Left lung (tissue), 10 donors: ENCODE results near the gene SEMG1. TPM values are rescaled to one million over a fixed set of nuclear protein-coding genes. Genes with fewer than 3 reads are reported as not detected.

Experiments used
- ATAC-seq: fragments of 200-7000 bp; cut with Tn5 transposase; one replicate; pipeline ENCODE4 v1.9.1; 2020; ENCODE audit warnings: moderate library complexity
- DNase-seq, 4 donors: peaks; one replicate each; pipeline ENCODE4 v3.0.0-alpha.2; 2013 to 2020
- H3K27ac ChIP-seq, 2 donors: fragments of 200-600 bp; sonication (generic) in 1 of 2; one replicate each; pipeline versions ENCODE4 v1.5.0 to v1.8.0; 2020 to 2021
- H3K27me3 ChIP-seq, 2 donors: fragments of 200-600 bp; sonication (generic) in 1 of 2; one replicate each; pipeline versions ENCODE4 v1.5.0 to v1.8.0; 2020 to 2021
- H3K36me3 ChIP-seq, 2 donors: fragments of 200-600 bp; sonication (generic) in 1 of 2; one replicate each; pipeline versions ENCODE4 v1.5.0 to v1.8.0; 2020 to 2021
- H3K4me1 ChIP-seq, 2 donors: fragments of 200-600 bp; one replicate each; pipeline ENCODE4 v1.8.0; 2021
- H3K4me3 ChIP-seq, 2 donors: fragments of 200-600 bp; sonication (generic) in 1 of 2; one replicate each; pipeline versions ENCODE4 v1.5.0 to v1.8.0; 2020 to 2021; ENCODE audit warnings: mild to moderate bottlenecking in 1 of 2
- H3K9me3 ChIP-seq, 2 donors: fragments of 200-600 bp; sonication (generic) in 1 of 2; one replicate each; pipeline versions ENCODE4 v1.5.0 to v1.8.0; 2020 to 2021
- intact Hi-C, 2 donors: fragments of 100-400 bp; cut with DNase I; formaldehyde crosslinking; loops; one replicate each; pipeline versions ENCODE4 v1.11.2 to v1.14.2; 2022
- polyA plus RNA-seq, 6 donors: library from polyadenylated mRNA; unstranded; fragments of 120-200 nt; gene quantifications; one replicate each; pipeline ENCODE4 v1.2.1, GENCODE V29; 2013; ENCODE audit not compliant: insufficient read length in 6 of 6
- total RNA-seq, 2 donors: library from RNA; stranded (reverse); fragmentation: NEBNext Ultra II Directional; extraction: Animal tissue kit (Norgen Biotek cat#: 25700); gene quantifications; one replicate each; pipeline ENCODE4 v1.2.1, GENCODE V29; 2021
- TF ChIP-seq, protein P1 (sequence below), 2 donors: fragments of 200-600 bp; sonication (generic) in 1 of 2; IDR thresholded peaks; one replicate each; pipeline versions ENCODE4 v1.5.0 to v1.8.0; 2021; ENCODE audit warnings: antibody characterized with exemption in 2 of 2
- donor health status: DM: no; HTN: yes; CAD: no.
- donor health status: DM: no; HTN: no; CAD: no.

The SEMG1 gene
- total and polyA plus RNA-seq, 8 donors, result 0.31 TPM; not detected in 7

DNA sequence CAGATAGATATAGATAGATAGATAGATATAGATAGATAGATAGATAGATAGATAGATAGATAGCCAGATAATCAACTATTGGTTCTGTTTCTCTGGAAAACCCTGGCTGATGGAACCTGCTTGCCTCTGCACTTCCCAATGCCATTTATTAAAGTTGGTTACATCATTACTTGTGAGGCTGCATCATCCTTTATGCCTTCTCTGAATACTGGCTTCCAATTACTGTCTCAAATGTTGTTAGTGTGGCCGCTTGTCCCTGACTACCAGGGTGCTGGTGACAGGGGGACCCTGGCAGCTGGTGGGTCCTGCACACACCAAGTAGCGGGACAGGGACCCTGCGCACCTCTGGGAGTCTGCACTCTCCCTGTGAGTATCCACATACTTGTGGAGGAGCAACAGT, 51.4 kb downstream of the SEMG1 start:
- H3K27ac ChIP-seq, result no peak overlapping the region
- H3K27me3 ChIP-seq, result no peaks in the 10 kb centered on the region
- TF ChIP-seq, protein P1, sequence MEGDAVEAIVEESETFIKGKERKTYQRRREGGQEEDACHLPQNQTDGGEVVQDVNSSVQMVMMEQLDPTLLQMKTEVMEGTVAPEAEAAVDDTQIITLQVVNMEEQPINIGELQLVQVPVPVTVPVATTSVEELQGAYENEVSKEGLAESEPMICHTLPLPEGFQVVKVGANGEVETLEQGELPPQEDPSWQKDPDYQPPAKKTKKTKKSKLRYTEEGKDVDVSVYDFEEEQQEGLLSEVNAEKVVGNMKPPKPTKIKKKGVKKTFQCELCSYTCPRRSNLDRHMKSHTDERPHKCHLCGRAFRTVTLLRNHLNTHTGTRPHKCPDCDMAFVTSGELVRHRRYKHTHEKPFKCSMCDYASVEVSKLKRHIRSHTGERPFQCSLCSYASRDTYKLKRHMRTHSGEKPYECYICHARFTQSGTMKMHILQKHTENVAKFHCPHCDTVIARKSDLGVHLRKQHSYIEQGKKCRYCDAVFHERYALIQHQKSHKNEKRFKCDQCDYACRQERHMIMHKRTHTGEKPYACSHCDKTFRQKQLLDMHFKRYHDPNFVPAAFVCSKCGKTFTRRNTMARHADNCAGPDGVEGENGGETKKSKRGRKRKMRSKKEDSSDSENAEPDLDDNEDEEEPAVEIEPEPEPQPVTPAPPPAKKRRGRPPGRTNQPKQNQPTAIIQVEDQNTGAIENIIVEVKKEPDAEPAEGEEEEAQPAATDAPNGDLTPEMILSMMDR (IDR thresholded peaks at IDR 0.05), result no peak
- H3K4me1 ChIP-seq, result peaks cover 10 to 32% of the 10 kb centered on the region in 2 donors
- no peak for DNase-seq
- H3K9me3 ChIP-seq, result no peaks in the 10 kb centered on the region
- H3K4me3 ChIP-seq, result no peak overlapping the region
- intact Hi-C loops, result no loop called here
- no peak for ATAC-seq
- H3K36me3 ChIP-seq, result no peaks in the 10 kb centered on the region

GRCh38 chr20:45258664-45259063, 51.8 kb downstream of the SEMG1 start:
- DNase-seq (no peak), ATAC-seq (no peak)
- no peaks in the 10 kb centered on the region for H3K27me3 ChIP-seq
- intact Hi-C loops, result no loop called here
- peaks cover 10 to 28% of the 10 kb centered on the region in 2 donors for H3K4me1 ChIP-seq
- no peak overlapping the region for H3K4me3 ChIP-seq
- H3K9me3 ChIP-seq, result no peaks in the 10 kb centered on the region
- H3K27ac ChIP-seq, result no peak overlapping the region
- TF ChIP-seq, protein P1 (IDR thresholded peaks at IDR 0.05), result no peak
- no peaks in the 10 kb centered on the region for H3K36me3 ChIP-seq

Other genes with a start within 250 kb of the SEMG1 start
- 10 to 100 TPM; 18.1 to 18.6 TPM for gene TOMM34, start 246.6 kb upstream of the SEMG1 start, total RNA-seq
- gene TOMM34, start 246.6 kb upstream of the SEMG1 start, polyA plus RNA-seq, result 10 to 100 TPM; 22.7 to 26.8 (median 24.5) TPM
- 10 to 100 TPM; 33.6 to 63.7 TPM for gene STK4, start 240.5 kb upstream of the SEMG1 start, total RNA-seq
- gene STK4, start 240.5 kb upstream of the SEMG1 start, polyA plus RNA-seq, result 10 to 100 TPM; 25.0 to 30.6 (median 26.6) TPM
- gene KCNS1, start 105.9 kb upstream of the SEMG1 start, total RNA-seq, result under 1 TPM; 0.97 to 0.99 TPM
- under 1 TPM in 5 of 6 donors, not detected in 1; 0.05 to 0.10 (median 0.07) TPM for gene KCNS1, start 105.9 kb upstream of the SEMG1 start, polyA plus RNA-seq
- under 1 TPM; 0.32 to 0.37 TPM for gene WFDC5, start 91.9 kb upstream of the SEMG1 start, total RNA-seq
- gene WFDC5, start 91.9 kb upstream of the SEMG1 start, polyA plus RNA-seq, result not detected
- under 1 TPM; 0.44 to 0.73 TPM for gene WFDC12, start 82.6 kb upstream of the SEMG1 start, total RNA-seq
- gene WFDC12, start 82.6 kb upstream of the SEMG1 start, polyA plus RNA-seq, result not detected
- gene PI3, start 32.1 kb upstream of the SEMG1 start, total RNA-seq, result 100 to 1,000 TPM in 1 of 2 donors, 1 to 10 TPM in 1; 1.4 to 165 TPM
- under 1 TPM in 1 of 6 donors, not detected in 5; 0.25 TPM for gene PI3, start 32.1 kb upstream of the SEMG1 start, polyA plus RNA-seq
- gene SEMG2, start 14.3 kb downstream of the SEMG1 start, total RNA-seq, result not detected
- not detected for gene SEMG2, start 14.3 kb downstream of the SEMG1 start, polyA plus RNA-seq
- 100 to 1,000 TPM; 496 to 672 TPM for gene SLPI, start 47.5 kb downstream of the SEMG1 start, total RNA-seq
- 1 to 10 TPM; 1.9 to 5.8 (median 4.1) TPM for gene SLPI, start 47.5 kb downstream of the SEMG1 start, polyA plus RNA-seq
- gene RBPJL, start 99.8 kb downstream of the SEMG1 start, total RNA-seq, result not detected
- gene RBPJL, start 99.8 kb downstream of the SEMG1 start, polyA plus RNA-seq, result not detected
- under 1 TPM in 1 of 2 donors, not detected in 1; 0.23 TPM for gene MATN4, start 101.3 kb downstream of the SEMG1 start, total RNA-seq
- under 1 TPM in 3 of 6 donors, not detected in 3; 0.07 to 0.14 (median 0.11) TPM for gene MATN4, start 101.3 kb downstream of the SEMG1 start, polyA plus RNA-seq
- 100 to 1,000 TPM; 199 to 329 TPM for gene SDC4, start 141.4 kb downstream of the SEMG1 start, total RNA-seq
- 100 to 1,000 TPM; 183 to 284 (median 206) TPM for gene SDC4, start 141.4 kb downstream of the SEMG1 start, polyA plus RNA-seq
- 10 to 100 TPM; 44.3 to 48.8 TPM for gene SYS1, start 156.1 kb downstream of the SEMG1 start, total RNA-seq
- 10 to 100 TPM; 20.8 to 27.3 (median 23.1) TPM for gene SYS1, start 156.1 kb downstream of the SEMG1 start, polyA plus RNA-seq
- under 1 TPM in 1 of 2 donors, not detected in 1; 0.44 TPM for gene TP53TG5, start 171.3 kb downstream of the SEMG1 start, total RNA-seq
- 1 to 10 TPM in 5 of 6 donors, under 1 TPM in 1; 1.00 to 2.0 (median 1.6) TPM for gene TP53TG5, start 171.3 kb downstream of the SEMG1 start, polyA plus RNA-seq
- 10 to 100 TPM; 53.1 to 66.4 TPM for gene DBNDD2, start 201.3 kb downstream of the SEMG1 start, total RNA-seq
- 10 to 100 TPM; 18.9 to 22.9 (median 20.4) TPM for gene DBNDD2, start 201.3 kb downstream of the SEMG1 start, polyA plus RNA-seq
- 10 to 100 TPM; 85.7 to 90.9 TPM for gene PIGT, start 209.1 kb downstream of the SEMG1 start, total RNA-seq
- gene PIGT, start 209.1 kb downstream of the SEMG1 start, polyA plus RNA-seq, result 10 to 100 TPM; 72.8 to 96.7 (median 79.9) TPM